Endothelial cell of umbilical vein (primary cell): ENCODE measurements around the gene HHIP. TPM values are rescaled to one million over a fixed set of nuclear protein-coding genes. Genes with fewer than 3 reads are reported as not detected.

Source experiments
- BruUV-seq: library from RNA; stranded (reverse); fragments of 400-500 nt; replicated peaks from 2 replicates; lab custom pipeline; 2021; lab: Mats Ljungman, UMichigan
- CTCF ChIA-PET: fragments of 300-600, 350-600 bp; sonication (Branson Sonifier 250); formaldehyde crosslinking; loops from one replicate; lab custom pipeline; 2021; ENCODE audit warnings: antibody characterized with exemption, inconsistent platforms; lab: Charles Lee
- POLR2A ChIA-PET: fragments of 300-600, 350-600 bp; sonication (Branson Sonifier 250); formaldehyde crosslinking; loops from one replicate; lab custom pipeline; 2021; ENCODE audit warnings: antibody characterized with exemption, inconsistent platforms; lab: Charles Lee
- DNase-seq: peaks from one replicate; pipeline ENCODE4 v3.0.0-alpha.2; 2011; ENCODE audit warnings: low read depth, low spot score
- FAIRE-seq: peaks from 2 replicates; lab custom pipeline; 2011; peaks lifted over from hg19 to GRCh38; lab: Jason Lieb, UNC
- H2AFZ ChIP-seq: 2 replicates; pipeline ENCODE4 v1.6.0; 2012; ENCODE audit warnings: low read depth, low read length, control low read depth, inconsistent platforms
- H3K27ac ChIP-seq: 2 replicates; pipeline ENCODE4 v1.5.1; 2011; ENCODE audit warnings: low read depth, mild to moderate bottlenecking, control low read depth, low read length, moderate library complexity; ENCODE audit not compliant: insufficient read depth
- H3K27me3 ChIP-seq, 2 experiments: 2 replicates each; pipeline versions ENCODE4 v1.6.0 to v1.6.1; 2011; ENCODE audit warnings: low read length in 2 of 2, mixed read lengths in 1 of 2; ENCODE audit not compliant: control insufficient read depth in 2 of 2, insufficient read depth in 2 of 2
- H3K36me3 ChIP-seq, 2 experiments: 2 replicates in 1 of 2; 3 replicates in 1 of 2; pipeline ENCODE4 v1.5.1; 2011; ENCODE audit warnings: low read length in 2 of 2, mild to moderate bottlenecking in 1 of 2, moderate library complexity in 1 of 2; ENCODE audit not compliant: control insufficient read depth in 2 of 2, insufficient read depth in 2 of 2; ENCODE audit errors: extremely low read depth in 1 of 2
- H3K4me1 ChIP-seq: 3 replicates; pipeline ENCODE4 v1.5.1; 2011; ENCODE audit warnings: mild to moderate bottlenecking, low read length; ENCODE audit not compliant: control insufficient read depth, insufficient read depth; ENCODE audit errors: extremely low read depth
- H3K4me2 ChIP-seq: 2 replicates; pipeline ENCODE4 v1.6.1; 2011; ENCODE audit warnings: low read length, control low read depth, mixed read lengths; ENCODE audit not compliant: insufficient read depth
- H3K4me3 ChIP-seq, 3 experiments: fragments of 200-600 bp in 1 of 3; sonication (generic), shearing (Covaris generic) in 1 of 3; replicated peaks in 1 of 3; 2 replicates each; pipeline ENCODE4 v1.5.1; 2011 to 2016; ENCODE audit warnings: control low read depth in 3 of 3, low read length in 3 of 3, mild to moderate bottlenecking in 2 of 3, inconsistent platforms in 1 of 3, low read depth in 1 of 3, moderate library complexity in 1 of 3; ENCODE audit not compliant: insufficient read depth in 1 of 3
- H3K79me2 ChIP-seq: 2 replicates; pipeline ENCODE4 v1.6.0; 2012; ENCODE audit warnings: low read length, inconsistent platforms; ENCODE audit not compliant: control insufficient read depth, insufficient read depth
- H3K9ac ChIP-seq: replicated peaks from 2 replicates; pipeline ENCODE3; 2011; ENCODE audit warnings: low read length, control low read depth; ENCODE audit not compliant: insufficient read depth; ENCODE audit errors: extremely low read depth
- H3K9me1 ChIP-seq: replicated peaks from 3 replicates; pipeline ENCODE4 v1.6.0; 2011; ENCODE audit warnings: mild to moderate bottlenecking, low read length; ENCODE audit not compliant: control insufficient read depth, insufficient read depth; ENCODE audit errors: extremely low read depth
- H3K9me3 ChIP-seq: replicated peaks from 2 replicates; pipeline ENCODE4 v1.5.1; 2012; ENCODE audit warnings: low read length, inconsistent platforms; ENCODE audit not compliant: control insufficient read depth, insufficient read depth
- H4K20me1 ChIP-seq: replicated peaks from 2 replicates; pipeline ENCODE3; 2011; ENCODE audit warnings: mild to moderate bottlenecking, low read length; ENCODE audit not compliant: control insufficient read depth, insufficient read depth; ENCODE audit errors: extremely low read depth
- MYC ChIP-seq: IDR thresholded peaks from one replicate; pipeline ENCODE4 v1.6.1; 2011; ENCODE audit warnings: mild to moderate bottlenecking, low read depth, low read length
- POLR2AphosphoS5 ChIP-seq: IDR thresholded peaks from 2 replicates; pipeline ENCODE4 v1.6.1; 2012; ENCODE audit warnings: low read depth, mild to moderate bottlenecking, control low read depth, low read length, moderate library complexity; ENCODE audit not compliant: insufficient read depth
- dilution Hi-C: fragments of 300-500 bp; cut with MboI; formaldehyde crosslinking; loops from one replicate; pipeline ENCODE4 v1.15.0; 2019; ENCODE audit warnings: low sequenced_read_pairs; ENCODE audit not compliant: extremely low pct_ligation_motif_present
- intact Hi-C: fragments of 100-400 bp; cut with micrococcal nuclease; formaldehyde crosslinking; loops from one replicate; pipeline ENCODE4 v1.10.0; 2022
- polyA plus RNA-seq, 4 experiments: library from polyadenylated mRNA; depleted of rRNA in 3 of 4; stranded (reverse) in 3 of 4; unstranded in 1 of 4; fragments of >200 nt; gene quantifications; 2 replicates each; pipeline versions ENCODE4 v1.2.1 to v1.2.3, GENCODE V29; 2011 to 2012; ENCODE audit warnings: missing spikeins in 1 of 4
- total RNA-seq: library from RNA; stranded (reverse); gene quantifications from 2 replicates; pipeline ENCODE4 v1.2.3, GENCODE V29; 2021
- TF ChIP-seq, protein P1 (sequence below): IDR thresholded peaks from 2 replicates; pipeline ENCODE4 v1.6.1; 2011; ENCODE audit not compliant: insufficient read depth, insufficient read length

HHIP gene
- total and polyA plus RNA-seq, 2 donors (not counting 3 experiments of a cell fraction or from before 2014, with no cell fraction given) = 239 to 971 TPM

DNA sequence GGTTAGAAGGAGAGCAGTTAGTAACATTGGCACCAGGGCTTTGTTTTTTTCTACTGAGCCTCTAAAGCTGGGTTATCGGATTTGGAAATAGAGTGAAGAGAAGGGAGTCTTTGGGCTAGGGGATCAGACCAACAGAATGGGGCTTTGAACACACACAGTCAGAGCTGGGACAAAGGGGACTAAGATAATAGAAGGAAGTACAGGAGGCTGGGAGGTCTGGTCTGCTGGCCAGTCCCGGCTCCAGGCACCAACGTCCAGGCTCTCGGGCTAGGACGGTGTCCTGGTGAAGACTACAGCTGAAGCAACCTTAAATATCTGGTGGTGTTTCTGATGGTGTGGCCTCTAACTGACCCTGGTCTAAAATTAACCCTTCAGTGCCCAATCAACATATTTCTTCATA lies 57.5 kb downstream of the HHIP start:
- peaks cover 62% of the 10 kb centered on the region for H3K79me2 ChIP-seq
- POLR2A ChIA-PET = no interaction called here
- no peaks in the 10 kb centered on the region for H4K20me1 ChIP-seq
- no TSS peak for BruUV-seq
- H3K27me3 ChIP-seq = no peaks in the 10 kb centered on the region
- TF ChIP-seq POLR2AphosphoS5 (peak; percentile 59), MYC (no peak)
- peak overlapping the region; percentile 6 for H3K27ac ChIP-seq
- no peak overlapping the region for H3K9ac ChIP-seq
- peaks cover 92% of the 10 kb centered on the region for H3K4me1 ChIP-seq
- CTCF ChIA-PET = interaction anchor here (1.0 kb wide), 1 partner anchor 358 kb away, joined by 3 read pairs; no protein-coding TSS in a partner anchor
- H3K4me2 ChIP-seq = no peak overlapping the region
- intact Hi-C loops = no loop called here
- H2AFZ ChIP-seq = no peak overlapping the region
- no peaks in the 10 kb centered on the region for H3K9me3 ChIP-seq
- H3K36me3 ChIP-seq = peaks cover 7 to 47% of the 10 kb centered on the region in 2 experiments
- no peak for FAIRE-seq
- H3K9me1 ChIP-seq = no peaks in the 10 kb centered on the region
- H3K4me3 ChIP-seq = no peak overlapping the region
- dilution Hi-C loops = no loop called here
- DNase-seq = no peak

DNA sequence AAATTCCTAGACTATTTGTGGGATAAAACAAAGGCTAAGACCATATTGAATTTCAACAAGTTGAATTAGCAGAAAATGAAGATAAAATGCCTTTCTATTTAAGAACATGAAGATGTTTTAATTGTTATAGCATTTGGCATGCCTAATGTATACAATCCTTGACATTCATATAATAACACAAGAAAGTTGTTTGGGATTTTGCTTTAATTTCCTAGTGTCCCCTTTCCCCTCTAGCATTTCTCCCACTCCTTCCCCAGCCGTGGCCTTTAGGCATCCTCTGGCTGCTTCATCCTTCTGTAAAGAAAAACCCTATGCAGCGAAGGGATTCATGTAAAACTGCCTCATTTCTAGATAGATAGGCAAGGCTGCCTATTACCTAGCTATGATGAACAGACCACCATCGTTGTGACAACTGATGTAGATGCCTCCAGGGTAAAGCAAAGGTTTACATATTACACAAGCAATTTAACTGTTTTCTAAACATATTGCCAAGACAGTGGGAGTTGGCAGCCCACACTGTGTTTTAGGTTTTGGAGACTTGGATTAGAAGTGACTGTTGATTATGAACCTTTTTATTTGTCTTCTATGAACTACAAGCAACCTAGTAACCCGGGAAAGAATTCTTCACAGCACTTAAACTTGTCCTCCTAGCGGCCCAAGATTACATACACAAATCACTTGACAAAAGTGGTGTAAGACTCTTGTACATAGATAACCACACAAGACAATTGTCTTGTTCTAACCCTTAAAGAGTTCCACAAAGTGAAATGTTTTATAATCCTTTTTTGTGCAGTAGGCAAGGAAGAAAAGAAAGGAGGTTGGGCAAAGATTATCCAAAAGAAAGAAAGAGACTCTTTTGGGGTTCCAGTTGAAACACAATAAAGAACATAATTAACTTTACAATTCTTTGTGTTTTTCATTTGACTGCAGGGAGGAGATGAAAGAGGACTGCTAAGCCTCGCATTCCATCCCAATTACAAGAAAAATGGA lies 59.9 kb downstream of the HHIP start:
- H3K4me2 ChIP-seq = no peak overlapping the region
- no TSS peak for BruUV-seq
- no peaks in the 10 kb centered on the region for H3K27me3 ChIP-seq
- FAIRE-seq (no peak), DNase-seq (no peak)
- POLR2A ChIA-PET = no interaction called here
- H3K9ac ChIP-seq = no peak overlapping the region
- CTCF ChIA-PET = no interaction called here
- H3K9me1 ChIP-seq = no peaks in the 10 kb centered on the region
- H4K20me1 ChIP-seq = no peaks in the 10 kb centered on the region
- H2AFZ ChIP-seq = no peak overlapping the region
- H3K27ac ChIP-seq = no peak overlapping the region
- H3K79me2 ChIP-seq = peaks cover 52% of the 10 kb centered on the region
- TF ChIP-seq, protein P1, sequence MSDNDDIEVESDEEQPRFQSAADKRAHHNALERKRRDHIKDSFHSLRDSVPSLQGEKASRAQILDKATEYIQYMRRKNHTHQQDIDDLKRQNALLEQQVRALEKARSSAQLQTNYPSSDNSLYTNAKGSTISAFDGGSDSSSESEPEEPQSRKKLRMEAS = no peak
- TF ChIP-seq POLR2AphosphoS5 = peak; percentile 8
- no peak overlapping the region for H3K4me3 ChIP-seq
- H3K9me3 ChIP-seq = no peaks in the 10 kb centered on the region
- dilution Hi-C loops = no loop called here
- peaks cover 92% of the 10 kb centered on the region for H3K4me1 ChIP-seq
- H3K36me3 ChIP-seq = peaks cover 7 to 50% of the 10 kb centered on the region in 2 experiments
- intact Hi-C loops = no loop called here
